ENCODE measurements around the gene WDR45B.

DNA sequence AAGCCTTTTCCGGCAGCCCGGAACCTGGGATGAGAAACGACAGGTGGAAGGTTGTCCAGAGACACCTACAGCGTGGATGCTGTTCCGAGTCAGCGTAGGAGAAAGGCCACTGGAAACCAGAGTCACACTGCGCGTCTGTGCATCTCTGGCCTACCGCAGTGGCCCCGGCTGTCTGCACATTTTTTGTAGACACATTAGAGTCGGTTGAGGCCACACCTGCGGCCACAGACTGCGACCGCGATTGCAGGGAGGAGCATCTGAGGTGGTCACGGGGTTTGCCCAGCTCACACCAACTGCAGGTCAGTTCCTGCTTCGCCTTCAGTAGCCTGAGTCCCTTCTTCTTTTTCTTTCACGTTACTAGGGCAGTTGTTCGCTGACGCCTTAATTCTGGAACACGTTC lies 52.4 kb downstream of the WDR45B start:
- TF ChIP-seq, protein P1, sequence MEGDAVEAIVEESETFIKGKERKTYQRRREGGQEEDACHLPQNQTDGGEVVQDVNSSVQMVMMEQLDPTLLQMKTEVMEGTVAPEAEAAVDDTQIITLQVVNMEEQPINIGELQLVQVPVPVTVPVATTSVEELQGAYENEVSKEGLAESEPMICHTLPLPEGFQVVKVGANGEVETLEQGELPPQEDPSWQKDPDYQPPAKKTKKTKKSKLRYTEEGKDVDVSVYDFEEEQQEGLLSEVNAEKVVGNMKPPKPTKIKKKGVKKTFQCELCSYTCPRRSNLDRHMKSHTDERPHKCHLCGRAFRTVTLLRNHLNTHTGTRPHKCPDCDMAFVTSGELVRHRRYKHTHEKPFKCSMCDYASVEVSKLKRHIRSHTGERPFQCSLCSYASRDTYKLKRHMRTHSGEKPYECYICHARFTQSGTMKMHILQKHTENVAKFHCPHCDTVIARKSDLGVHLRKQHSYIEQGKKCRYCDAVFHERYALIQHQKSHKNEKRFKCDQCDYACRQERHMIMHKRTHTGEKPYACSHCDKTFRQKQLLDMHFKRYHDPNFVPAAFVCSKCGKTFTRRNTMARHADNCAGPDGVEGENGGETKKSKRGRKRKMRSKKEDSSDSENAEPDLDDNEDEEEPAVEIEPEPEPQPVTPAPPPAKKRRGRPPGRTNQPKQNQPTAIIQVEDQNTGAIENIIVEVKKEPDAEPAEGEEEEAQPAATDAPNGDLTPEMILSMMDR (conservative IDR thresholded peaks at IDR 0.05) = no peak
- TF ChIP-seq ZFX (IDR thresholded peaks at IDR 0.05) = no peak

Data from C4-2B (cell line).